Retina (tissue), 1 donor: Measurements from ENCODE around the gene KIN.
"Not testable (repeated sequence)": the region's sequence is repeated elsewhere in the genome, so short reads cannot be mapped to it uniquely, and the experiment has no call there.

Experiments
- DNase-seq: peaks from one replicate; pipeline ENCODE4 v3.0.0-alpha.2; 2016

The KIN gene

DNA sequence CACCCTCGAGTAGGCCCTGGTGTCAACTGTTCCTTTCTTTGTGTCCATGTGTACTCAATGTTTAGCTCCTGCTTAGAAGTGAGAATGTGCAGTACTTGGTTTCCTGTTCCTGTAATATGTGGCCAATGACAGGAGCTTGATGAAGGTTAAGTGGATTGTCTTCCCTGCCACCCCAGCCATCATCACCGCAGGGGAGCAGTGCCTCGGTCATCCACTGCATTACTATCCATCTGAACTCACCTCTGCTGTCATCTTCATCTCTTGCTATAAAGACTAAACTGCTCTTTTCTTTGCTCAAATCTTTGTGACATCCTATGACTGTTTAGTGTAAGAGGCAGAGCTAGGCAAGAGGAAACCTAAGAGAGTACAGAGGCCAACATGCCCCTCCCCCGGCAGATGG lies 69.1 kb downstream of the KIN start:
- DNase-seq, result no peak

DNA sequence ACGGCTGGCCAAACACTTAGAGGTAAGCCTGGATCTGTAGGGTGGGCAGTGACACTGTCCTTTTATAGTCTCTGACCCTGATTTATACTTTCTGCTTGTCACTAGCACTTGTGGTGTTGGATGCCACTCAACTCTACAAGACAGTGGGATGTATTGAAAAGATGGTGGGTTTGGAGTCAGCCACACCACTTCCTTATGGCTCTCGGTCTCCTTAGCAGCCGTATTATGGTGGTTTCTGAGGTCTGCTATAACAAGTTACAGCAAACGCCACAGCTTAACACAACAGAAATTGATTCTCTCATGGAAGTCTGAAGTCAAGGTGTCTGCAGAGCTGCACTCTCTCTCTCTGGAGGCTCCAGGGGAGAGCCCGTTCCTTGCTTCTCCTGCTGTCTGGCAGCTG lies 70.0 kb downstream of the KIN start:
- DNase-seq, result no peak

DNA sequence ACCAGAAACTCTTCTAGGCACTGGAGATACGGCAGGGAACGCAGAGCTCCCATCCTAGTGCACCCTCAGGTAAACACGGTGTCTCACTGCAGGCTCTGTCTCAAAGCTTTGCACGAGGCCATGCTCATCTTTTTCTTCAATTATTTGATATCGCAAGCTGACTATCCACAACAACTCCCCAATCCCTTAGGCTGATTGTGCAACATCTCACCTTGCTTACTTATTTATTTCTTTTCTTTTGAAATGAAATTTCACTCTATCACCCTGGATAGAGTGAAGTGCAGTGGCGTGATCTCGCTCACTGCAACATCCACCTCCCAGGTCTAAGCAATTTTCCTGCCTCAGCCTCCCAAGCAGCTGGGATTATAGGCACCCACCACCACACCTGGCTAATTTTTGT lies 72.3 kb downstream of the KIN start:
- DNase-seq, result no peak

DNA sequence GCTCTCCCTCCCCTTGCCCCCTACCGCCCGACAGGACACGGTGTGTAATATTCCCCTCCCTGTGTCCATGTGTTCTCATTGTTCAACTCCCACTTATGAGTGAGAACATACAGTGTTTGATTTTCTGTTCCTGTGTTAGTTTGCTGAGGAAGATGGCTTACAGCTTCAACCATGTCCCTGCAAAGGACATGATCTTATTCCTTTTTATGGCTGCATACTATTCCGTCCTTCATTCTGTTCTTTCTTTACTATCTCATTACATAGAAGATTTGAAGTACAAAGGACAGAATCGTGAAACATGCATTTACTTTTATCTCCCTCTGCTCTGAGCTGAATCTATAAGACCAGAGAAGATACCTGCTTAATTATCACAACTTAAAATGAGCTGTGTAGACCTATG lies 76.7 kb downstream of the KIN start:
- not testable (repeated sequence) for DNase-seq

DNA sequence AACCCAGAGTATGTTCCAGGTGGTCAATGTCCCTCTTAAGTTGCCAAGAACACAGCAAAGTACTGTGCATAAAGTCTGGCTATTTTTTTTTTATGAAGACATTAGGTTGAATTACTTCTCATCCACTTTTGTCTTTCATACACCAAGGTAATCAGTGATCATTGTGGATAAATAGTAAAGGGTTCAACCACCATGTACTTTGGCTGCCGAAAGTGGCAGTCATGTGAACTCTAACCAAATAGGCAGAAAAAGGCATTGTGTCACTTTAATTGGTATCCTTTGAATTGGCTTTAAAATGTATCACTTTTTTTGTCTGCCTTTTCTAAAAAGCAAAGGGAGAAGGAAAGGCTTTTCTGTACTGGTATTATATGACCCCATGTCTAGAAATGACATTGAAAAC lies 77.3 kb downstream of the KIN start:
- DNase-seq, result no peak

DNA sequence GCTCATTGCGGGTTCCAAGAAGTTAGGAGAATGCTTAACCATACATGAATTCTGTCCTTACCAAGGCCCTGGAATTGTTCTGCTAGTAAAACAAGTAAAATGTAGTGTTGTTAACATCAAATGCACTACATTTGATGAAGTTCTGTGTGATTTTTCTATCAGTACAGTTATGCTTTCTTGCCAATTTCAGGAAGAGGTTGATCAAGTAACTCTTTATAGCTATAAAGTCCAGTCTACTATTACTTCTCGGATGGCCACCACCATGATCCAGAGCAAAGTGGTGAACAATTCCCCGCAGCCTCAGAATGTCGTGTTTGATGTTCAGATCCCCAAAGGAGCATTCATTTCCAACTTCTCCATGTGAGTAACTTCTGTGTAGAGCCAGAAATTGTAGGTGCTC lies 79.0 kb downstream of the KIN start:
- DNase-seq, result no peak

DNA sequence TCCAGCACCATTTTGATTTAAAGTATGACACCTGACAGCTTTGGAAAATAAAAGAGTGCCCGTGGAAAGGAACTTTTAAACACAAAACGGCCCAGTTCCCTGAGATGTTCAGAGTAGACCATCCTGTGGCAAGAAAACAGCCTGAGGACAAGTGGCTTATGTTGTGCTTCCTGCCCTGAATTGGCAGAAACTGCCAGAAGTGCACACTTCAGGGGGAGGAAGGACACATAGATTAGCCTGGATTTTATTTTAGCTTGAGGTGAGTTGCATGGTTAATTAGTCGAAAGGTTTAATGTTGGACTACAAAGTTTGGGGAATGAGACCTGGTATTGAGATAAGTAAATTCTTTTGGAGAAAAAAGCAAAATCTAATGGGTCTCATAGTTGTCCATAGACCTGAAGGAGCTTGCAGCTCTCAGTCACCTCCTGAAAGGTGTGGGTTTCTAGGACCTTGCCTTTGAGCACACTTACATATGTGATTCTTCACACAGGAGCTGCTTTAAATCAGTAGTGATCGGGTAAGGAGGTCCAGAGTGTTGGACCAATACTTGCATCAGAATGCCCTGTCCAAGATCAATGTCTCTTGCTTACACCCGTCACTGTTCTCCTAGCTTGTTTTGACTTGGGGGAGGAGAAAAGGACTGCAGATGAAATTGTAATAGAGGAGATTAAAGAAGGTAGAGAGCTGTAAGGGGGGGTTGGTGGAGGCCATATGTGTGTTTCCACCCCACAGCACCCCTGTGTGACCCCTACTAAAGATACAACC lies 79.8 kb downstream of the KIN start:
- no peak for DNase-seq

DNA sequence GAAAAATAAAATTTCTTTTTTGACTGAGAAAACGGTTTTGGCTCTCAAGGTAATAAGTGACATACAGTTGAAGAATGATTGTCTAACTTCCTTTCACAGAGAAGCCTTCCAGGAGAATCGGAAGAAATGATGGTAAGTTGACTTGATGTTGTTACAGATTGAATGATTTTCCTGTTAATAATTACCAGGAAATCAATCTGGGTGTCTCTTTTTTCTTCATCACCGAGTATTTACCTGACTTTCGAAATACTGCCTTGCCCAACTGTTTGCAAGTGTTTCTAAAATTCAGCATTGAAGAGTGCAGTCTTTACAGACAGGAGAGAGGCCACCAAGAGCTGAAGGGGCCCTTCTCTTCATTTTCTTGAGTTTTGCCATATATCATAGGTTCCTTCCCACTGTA lies 80.7 kb downstream of the KIN start:
- DNase-seq, result no peak

DNA sequence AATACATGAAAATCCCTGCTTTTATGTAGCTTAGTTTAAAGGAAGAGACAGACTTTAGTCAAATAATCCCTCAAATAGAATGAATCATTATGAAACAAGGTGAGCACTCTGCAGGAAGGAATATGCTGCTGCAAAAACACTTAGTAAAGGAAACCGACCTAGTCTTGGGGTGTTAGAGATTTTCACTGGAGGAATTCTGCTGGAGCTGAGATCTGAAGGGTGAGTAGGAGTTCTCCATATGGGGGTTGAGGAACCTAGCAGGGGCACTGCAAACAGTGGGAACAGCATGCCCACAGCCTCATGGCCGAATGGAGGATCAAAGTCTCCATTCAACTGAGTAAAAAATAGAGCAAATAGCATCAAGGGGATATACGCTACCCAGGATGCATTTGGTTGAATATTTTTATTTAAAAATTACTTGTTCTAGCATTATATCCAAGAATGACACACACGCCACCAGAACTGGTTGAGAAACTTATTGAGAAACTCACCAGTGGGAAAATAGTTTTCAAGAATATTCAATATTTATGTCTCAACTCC lies 81.2 kb downstream of the KIN start:
- no peak for DNase-seq

DNA sequence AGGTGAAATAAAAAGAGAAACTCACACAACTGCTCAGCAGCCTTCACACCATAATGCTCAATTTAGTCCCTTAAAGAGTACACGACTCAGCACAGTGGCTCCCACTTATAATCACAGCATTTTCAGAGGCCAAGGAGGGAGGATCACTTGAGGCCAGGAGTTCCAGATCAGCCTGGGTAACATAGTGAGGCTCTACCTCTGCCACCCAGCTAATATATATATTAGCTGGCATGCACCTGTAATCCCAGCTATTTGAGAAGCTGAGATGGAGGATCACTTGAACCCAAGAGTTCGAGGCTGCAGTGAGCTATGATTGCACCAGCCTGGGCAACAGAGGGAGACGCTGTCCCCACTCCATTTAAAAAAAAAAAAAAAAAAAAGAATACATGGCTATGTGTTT lies 82.5 kb downstream of the KIN start:
- DNase-seq, result no peak

DNA sequence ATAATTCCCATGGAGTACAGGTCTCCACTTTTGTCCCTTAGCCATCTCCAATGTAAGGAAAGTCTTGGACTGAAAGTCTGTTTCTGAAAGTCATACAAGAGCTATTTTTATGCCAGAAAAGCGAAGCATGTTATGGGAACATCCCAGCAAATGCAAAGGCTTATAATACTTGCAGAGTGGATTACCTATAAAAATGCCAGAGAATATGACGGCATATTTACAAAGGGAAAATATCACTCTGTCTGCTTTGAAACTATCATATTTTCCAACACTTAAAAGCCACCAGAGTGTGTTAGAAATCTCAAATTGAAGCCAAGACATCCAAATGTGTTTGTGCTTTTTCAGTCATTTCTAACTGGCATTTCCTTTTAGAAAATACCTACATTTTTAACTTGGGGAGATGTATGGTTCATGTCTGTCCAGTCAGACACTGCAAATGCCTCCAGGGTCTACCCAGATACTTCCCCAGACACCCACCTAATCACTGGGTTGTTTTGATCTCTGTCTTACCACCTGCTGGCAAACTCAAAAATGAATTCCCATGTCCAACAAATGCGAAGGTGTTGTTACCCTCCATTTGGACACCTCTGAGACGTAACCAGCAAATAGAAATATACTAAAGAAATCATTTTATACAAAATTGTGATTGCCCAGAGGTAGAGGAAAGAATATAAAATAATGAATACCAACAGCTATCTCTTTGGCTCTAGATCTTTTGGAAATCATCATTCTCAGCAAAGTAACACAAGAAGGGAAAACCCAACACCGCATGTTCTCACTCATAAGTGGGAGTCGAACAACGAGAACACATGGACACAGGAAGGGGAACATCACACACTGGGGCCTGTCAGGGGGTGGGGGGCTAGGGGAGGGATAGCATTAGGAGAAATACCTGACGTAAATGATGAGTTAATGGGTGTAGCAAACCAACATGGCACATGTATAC lies 83.4 kb downstream of the KIN start:
- no peak for DNase-seq

DNA sequence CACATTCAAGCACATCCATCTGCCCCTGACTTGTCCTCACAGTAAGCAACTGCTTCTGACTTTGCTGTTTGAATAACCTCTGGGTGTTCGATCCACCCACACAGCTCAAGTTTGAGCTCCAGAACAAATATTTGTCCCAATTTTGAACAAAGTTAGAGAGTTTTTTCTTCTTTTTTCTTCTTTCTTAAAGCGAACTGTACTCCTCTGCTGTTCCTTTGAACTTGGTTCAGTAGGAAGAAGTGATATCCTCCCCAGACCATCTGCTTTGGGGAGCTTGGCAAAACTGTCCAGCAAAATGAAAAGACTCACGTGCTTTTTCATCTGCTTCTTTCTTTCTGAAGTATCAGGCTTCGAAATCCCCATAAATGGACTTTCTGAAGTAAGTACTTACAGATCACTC lies 84.7 kb downstream of the KIN start, which contains the start of gene ITIH2:
ITIH2 (plus strand) TSS at position 177 of the 400 bp plus-strand sequence; CDS start at position 296, 119 bp downstream.
- no peak for DNase-seq

DNA sequence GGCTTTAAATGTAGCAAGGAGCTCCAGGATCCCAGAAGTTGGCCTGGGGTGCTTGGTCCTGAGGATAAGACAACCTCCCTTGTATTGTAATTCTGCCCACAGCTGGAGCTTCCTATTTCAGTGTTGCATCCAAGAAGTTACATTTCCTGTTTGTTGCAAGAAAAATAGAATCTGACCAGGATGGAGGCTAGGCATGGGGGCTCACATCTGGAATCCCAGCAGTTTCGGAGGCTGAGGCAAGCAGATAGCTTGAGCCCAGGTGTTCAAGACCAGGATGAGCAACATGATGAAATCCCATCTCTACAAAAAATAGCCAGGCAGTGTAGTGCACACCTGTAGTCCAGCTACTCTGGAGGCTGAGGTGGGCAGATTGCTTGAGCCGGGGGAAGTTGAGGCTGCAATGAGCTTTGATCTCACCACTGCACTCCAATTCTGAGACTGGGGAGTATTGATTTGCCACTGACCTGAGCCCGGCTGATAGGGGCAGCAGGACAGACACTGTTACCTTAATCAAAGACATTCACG lies 85.4 kb downstream of the KIN start:
- no peak for DNase-seq

DNA sequence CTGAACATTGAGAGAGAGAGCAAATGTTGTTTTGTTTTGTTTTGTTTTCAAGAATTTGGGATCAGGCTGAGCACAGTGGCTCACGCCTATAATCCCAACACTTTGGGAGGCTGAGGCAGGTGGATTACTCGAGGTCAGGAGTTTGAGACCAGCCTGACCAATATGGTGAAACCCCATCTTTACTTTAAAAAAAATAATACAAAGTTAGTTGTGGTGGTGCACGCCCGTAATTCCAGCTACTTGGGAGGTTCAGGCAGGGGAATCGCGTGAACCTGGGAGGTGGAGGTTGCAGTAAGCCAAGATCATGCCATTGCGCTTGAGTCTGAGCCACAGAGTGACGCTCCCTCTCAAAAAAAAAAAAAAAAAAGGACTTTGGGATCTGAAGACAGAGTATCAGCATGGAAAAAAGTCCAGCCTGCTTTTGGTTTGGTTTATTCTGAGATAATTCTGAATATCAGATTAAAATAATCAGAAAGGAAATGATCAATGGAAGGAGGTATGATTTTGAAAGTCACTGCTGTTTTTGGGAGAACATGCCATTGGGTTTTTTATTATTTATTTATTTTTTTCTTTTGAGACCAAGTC lies 86.5 kb downstream of the KIN start:
- DNase-seq, result no peak
